DMS153 treated with DMSO at 0.1 percent for 48 hours (cell line): ENCODE data around the gene SNRPA1.
"Not testable (repeated sequence)": the region's sequence is repeated elsewhere in the genome, so short reads cannot be mapped to it uniquely, and the experiment has no call there.

ENCODE experiments used
- DNase-seq: peaks from one replicate; lab custom pipeline; 2025; ENCODE audit not compliant: unreplicated experiment; lab: John Stamatoyannopoulos, UW

Gene SNRPA1

GRCh38 chr15:101294731-101295606, at the start of gene SNRPA1:
TSS of gene SNRPA1 (minus strand) at chr15:101295248. CDS start at chr15:101295178, 70 bp downstream.
- peak; percentile 46 for DNase-seq

- no peak for DNase-seq
Observed at GRCh38 chr15:101342056-101342455, 47.0 kb upstream of the SNRPA1 start.

- no peak for DNase-seq
Observed at GRCh38 chr15:101338502-101339057, 43.5 kb upstream of the SNRPA1 start.

GRCh38 chr15:101337976-101338375, 42.9 kb upstream of the SNRPA1 start:
- no peak for DNase-seq

- DNase-seq = not testable (repeated sequence)
Observed at GRCh38 chr15:101333907-101334789, 39.1 kb upstream of the SNRPA1 start.

GRCh38 chr15:101332061-101332467, 37.0 kb upstream of the SNRPA1 start:
- DNase-seq = no peak

- DNase-seq = no peak
Observed at GRCh38 chr15:101329867-101330380, 34.9 kb upstream of the SNRPA1 start.

- no peak for DNase-seq
Observed at GRCh38 chr15:101329309-101329863, 34.3 kb upstream of the SNRPA1 start.

- no peak for DNase-seq
Observed at GRCh38 chr15:101328001-101328400, 33.0 kb upstream of the SNRPA1 start.

GRCh38 chr15:101327147-101327740, 32.2 kb upstream of the SNRPA1 start:
- no peak for DNase-seq

- no peak for DNase-seq
Observed at GRCh38 chr15:101326462-101327146, 31.6 kb upstream of the SNRPA1 start.

- DNase-seq = no peak
Observed at GRCh38 chr15:101326026-101326315, 30.9 kb upstream of the SNRPA1 start.

- no peak for DNase-seq
Observed at GRCh38 chr15:101325263-101326025, 30.4 kb upstream of the SNRPA1 start.

GRCh38 chr15:101324524-101325177, 29.6 kb upstream of the SNRPA1 start:
- DNase-seq = no peak

GRCh38 chr15:101323793-101324523, 28.9 kb upstream of the SNRPA1 start:
- no peak for DNase-seq

GRCh38 chr15:101322854-101323477, 27.9 kb upstream of the SNRPA1 start:
- no peak for DNase-seq

- no peak for DNase-seq
Observed at GRCh38 chr15:101322016-101322695, 27.1 kb upstream of the SNRPA1 start.
